ENCODE results near the gene KIF5C.

KIF5C gene

GRCh38 chr2:149057401-149057800, 182.4 kb downstream of the KIF5C start:
- no peak for DNase-seq (ENCODE audit: low spot score)
- in situ Hi-C loops (cut with MboI; ENCODE audit: low sequenced_read_pairs, unreplicated experiment) = no loop called here
- no peak for TF ChIP-seq CTCF (IDR thresholded peaks at IDR 0.05; ENCODE audit: borderline replicate concordance, control extremely low read depth, extremely low read depth, insufficient read depth, missing control alignments)

- no peak for DNase-seq (ENCODE audit: low spot score)
- in situ Hi-C loops (cut with MboI; ENCODE audit: low sequenced_read_pairs, unreplicated experiment) = no loop called here
- no peak for TF ChIP-seq CTCF (IDR thresholded peaks at IDR 0.05; ENCODE audit: borderline replicate concordance, control extremely low read depth, extremely low read depth, insufficient read depth, missing control alignments)
Measured at GRCh38 chr2:149058936-149059335, 183.9 kb downstream of the KIF5C start.

- no peak for TF ChIP-seq CTCF (IDR thresholded peaks at IDR 0.05; ENCODE audit: borderline replicate concordance, control extremely low read depth, extremely low read depth, insufficient read depth, missing control alignments)
- in situ Hi-C loops (cut with MboI; ENCODE audit: low sequenced_read_pairs, unreplicated experiment) = no loop called here
Measured at GRCh38 chr2:149059822-149060221, 184.8 kb downstream of the KIF5C start.

GRCh38 chr2:149061133-149061745, 186.2 kb downstream of the KIF5C start:
- no peak for TF ChIP-seq CTCF (IDR thresholded peaks at IDR 0.05; ENCODE audit: borderline replicate concordance, control extremely low read depth, extremely low read depth, insufficient read depth, missing control alignments)
- in situ Hi-C loops (cut with MboI; ENCODE audit: low sequenced_read_pairs, unreplicated experiment) = no loop called here
- DNase-seq (ENCODE audit: low spot score) = no peak

More at GRCh38 chr2:149059822-149060221, 184.8 kb downstream of the KIF5C start:
- no peak for DNase-seq (ENCODE audit: low spot score)

- DNase-seq (ENCODE audit: low spot score) = no peak
- in situ Hi-C loops (cut with MboI; ENCODE audit: low sequenced_read_pairs, unreplicated experiment) = no loop called here
- no peak for TF ChIP-seq CTCF (IDR thresholded peaks at IDR 0.05; ENCODE audit: borderline replicate concordance, control extremely low read depth, extremely low read depth, insufficient read depth, missing control alignments)
Measured at GRCh38 chr2:149062531-149062930, 187.5 kb downstream of the KIF5C start.

GRCh38 chr2:149063177-149063576, 188.2 kb downstream of the KIF5C start:
- in situ Hi-C loops (cut with MboI; ENCODE audit: low sequenced_read_pairs, unreplicated experiment) = no loop called here
- no peak for TF ChIP-seq CTCF (IDR thresholded peaks at IDR 0.05; ENCODE audit: borderline replicate concordance, control extremely low read depth, extremely low read depth, insufficient read depth, missing control alignments)
- no peak for DNase-seq (ENCODE audit: low spot score)
